ENCODE measurements around the gene FABP7. TPM values are rescaled to one million over a fixed set of nuclear protein-coding genes. Genes with fewer than 3 reads are reported as not detected.

FABP7 gene
- total RNA-seq, 2 donors from 2014 or later: not detected

DNA sequence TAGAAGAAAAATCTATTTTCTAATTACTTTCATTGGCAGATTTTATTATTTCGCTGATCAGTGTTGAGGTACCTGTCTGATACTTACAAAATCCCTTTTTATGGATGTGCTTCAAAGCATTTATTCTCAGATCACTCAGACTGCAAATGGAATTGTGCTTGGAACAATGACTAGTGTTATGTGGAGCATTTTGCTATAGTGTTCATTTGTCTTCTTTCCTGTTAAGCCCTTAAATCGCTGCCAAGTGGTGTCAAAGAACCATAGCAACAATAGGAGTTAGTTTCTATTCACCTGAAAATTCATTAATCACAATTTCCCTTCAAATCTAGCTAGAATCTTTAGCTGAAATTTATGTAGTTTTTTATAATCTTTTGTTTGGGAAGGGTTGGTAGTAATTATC, 39.4 kb downstream of the FABP7 start:
- H3K27me3 ChIP-seq (replicated peaks; ENCODE audit: insufficient read depth): no peaks in the 10 kb centered on the region
- no peaks in the 10 kb centered on the region for H3K4me1 ChIP-seq (replicated peaks)
- no peak overlapping the region for H3K27ac ChIP-seq
- no peak overlapping the region for H3K4me3 ChIP-seq
- DNase-seq (ENCODE audit: low spot score): no peak
- intact Hi-C loops (cut with DNase I): no loop called here
- H3K36me3 ChIP-seq: no peaks in the 10 kb centered on the region
- TF ChIP-seq POLR2AphosphoS5 (IDR thresholded peaks at IDR 0.05) (no peak), POLR2A (IDR thresholded peaks at IDR 0.05) (no peak)
- TF ChIP-seq, protein P1, sequence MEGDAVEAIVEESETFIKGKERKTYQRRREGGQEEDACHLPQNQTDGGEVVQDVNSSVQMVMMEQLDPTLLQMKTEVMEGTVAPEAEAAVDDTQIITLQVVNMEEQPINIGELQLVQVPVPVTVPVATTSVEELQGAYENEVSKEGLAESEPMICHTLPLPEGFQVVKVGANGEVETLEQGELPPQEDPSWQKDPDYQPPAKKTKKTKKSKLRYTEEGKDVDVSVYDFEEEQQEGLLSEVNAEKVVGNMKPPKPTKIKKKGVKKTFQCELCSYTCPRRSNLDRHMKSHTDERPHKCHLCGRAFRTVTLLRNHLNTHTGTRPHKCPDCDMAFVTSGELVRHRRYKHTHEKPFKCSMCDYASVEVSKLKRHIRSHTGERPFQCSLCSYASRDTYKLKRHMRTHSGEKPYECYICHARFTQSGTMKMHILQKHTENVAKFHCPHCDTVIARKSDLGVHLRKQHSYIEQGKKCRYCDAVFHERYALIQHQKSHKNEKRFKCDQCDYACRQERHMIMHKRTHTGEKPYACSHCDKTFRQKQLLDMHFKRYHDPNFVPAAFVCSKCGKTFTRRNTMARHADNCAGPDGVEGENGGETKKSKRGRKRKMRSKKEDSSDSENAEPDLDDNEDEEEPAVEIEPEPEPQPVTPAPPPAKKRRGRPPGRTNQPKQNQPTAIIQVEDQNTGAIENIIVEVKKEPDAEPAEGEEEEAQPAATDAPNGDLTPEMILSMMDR (IDR thresholded peaks at IDR 0.05): no peak
- H3K9me3 ChIP-seq: no peaks in the 10 kb centered on the region
- WGBS: 59% methylated on average over 2 of the region's 2 CpGs

DNA sequence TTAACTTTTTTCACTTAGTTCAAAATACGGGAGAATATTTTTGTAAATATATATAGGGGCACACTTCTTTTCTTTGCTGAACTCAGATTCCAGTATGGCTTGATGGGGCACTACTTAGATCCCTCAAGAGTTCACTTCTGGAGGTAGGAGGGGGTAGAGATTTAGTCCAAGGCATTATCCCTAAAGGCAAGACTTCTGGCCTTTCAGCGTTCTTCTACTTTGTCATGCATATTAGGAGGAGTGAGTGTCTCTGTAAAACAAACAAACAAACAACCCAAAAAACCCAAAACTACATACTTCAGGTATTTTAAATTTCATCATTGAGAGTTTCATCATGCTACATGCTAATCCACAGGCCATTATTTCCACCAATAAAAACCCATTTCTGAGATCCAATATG, 41.6 kb downstream of the FABP7 start:
- Histone ChIP-seq H3K9me3 (no peaks in the 10 kb centered on the region), H3K27ac (no peak overlapping the region), H3K4me1 (replicated peaks) (no peaks in the 10 kb centered on the region), H3K27me3 (replicated peaks; ENCODE audit: insufficient read depth) (no peaks in the 10 kb centered on the region), H3K36me3 (no peaks in the 10 kb centered on the region), H3K4me3 (no peak overlapping the region)
- no peak for TF ChIP-seq POLR2AphosphoS5 (IDR thresholded peaks at IDR 0.05)
- TF ChIP-seq, protein P1 (IDR thresholded peaks at IDR 0.05): no peak
- TF ChIP-seq POLR2A (IDR thresholded peaks at IDR 0.05): no peak
- 64% methylated on average over 2 of the region's 2 CpGs for WGBS
- no peak for DNase-seq (ENCODE audit: low spot score)
- intact Hi-C loops (cut with DNase I): no loop called here

DNA sequence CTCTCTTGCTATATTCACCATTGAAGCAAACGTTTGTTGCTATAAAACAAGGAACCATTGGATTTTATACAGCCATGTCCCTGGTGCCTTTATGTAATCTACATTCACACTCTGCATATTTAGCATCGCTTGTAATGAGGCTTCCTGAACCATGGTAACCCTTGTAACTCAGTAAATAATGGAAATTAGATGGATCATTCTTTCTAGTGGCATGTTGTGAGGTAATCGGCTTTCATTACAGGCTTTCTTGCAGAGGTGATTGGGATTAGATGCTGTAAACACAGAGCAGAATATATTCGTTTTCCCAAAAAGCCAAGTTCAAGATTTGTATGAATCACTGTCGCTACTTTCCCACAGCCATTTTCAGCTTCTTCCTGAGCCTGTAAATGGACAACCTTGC, 45.6 kb downstream of the FABP7 start:
- 67% methylated on average over 5 of the region's 5 CpGs for WGBS

DNA sequence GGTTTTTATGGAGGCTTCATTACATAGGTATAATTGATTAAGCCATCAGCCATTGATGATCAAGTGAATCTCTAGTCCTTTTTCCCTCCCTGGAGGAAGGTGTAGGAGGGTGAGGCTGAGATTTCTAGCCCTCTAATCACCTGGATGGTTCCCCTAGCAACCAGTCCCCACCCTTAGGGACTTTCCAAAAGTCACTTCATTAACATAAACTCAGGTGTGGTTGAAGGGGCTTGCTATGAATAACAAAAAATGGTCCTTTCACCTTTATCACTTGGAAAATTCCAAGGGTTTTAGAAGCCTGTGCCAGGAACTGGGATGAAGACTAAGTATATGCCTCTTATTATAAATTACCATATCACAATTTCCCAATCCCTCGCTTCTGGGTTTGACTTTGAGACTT, 49.9 kb downstream of the FABP7 start:
- Histone ChIP-seq H3K27ac (no peak overlapping the region), H3K4me3 (no peak overlapping the region), H3K4me1 (replicated peaks) (no peaks in the 10 kb centered on the region), H3K36me3 (no peaks in the 10 kb centered on the region), H3K9me3 (no peaks in the 10 kb centered on the region), H3K27me3 (replicated peaks; ENCODE audit: insufficient read depth) (no peaks in the 10 kb centered on the region)
- no peak for TF ChIP-seq POLR2AphosphoS5 (IDR thresholded peaks at IDR 0.05)
- TF ChIP-seq, protein P1 (IDR thresholded peaks at IDR 0.05): no peak
- intact Hi-C loops (cut with DNase I): no loop called here
- WGBS: 95% methylated on average over 1 of the region's 1 CpG
- no peak for DNase-seq (ENCODE audit: low spot score)

More for the DNA sequence above, 45.6 kb downstream of the FABP7 start:
- H3K27me3 ChIP-seq (replicated peaks; ENCODE audit: insufficient read depth): no peaks in the 10 kb centered on the region
- no peaks in the 10 kb centered on the region for H3K36me3 ChIP-seq
- TF ChIP-seq POLR2A (IDR thresholded peaks at IDR 0.05) (no peak), POLR2AphosphoS5 (IDR thresholded peaks at IDR 0.05) (no peak)
- TF ChIP-seq, protein P1 (IDR thresholded peaks at IDR 0.05): no peak
- intact Hi-C loops (cut with DNase I): no loop called here
- no peak for DNase-seq (ENCODE audit: low spot score)
- H3K4me3 ChIP-seq: no peak overlapping the region
- no peaks in the 10 kb centered on the region for H3K4me1 ChIP-seq (replicated peaks)
- H3K9me3 ChIP-seq: no peaks in the 10 kb centered on the region
- H3K27ac ChIP-seq: no peak overlapping the region

DNA sequence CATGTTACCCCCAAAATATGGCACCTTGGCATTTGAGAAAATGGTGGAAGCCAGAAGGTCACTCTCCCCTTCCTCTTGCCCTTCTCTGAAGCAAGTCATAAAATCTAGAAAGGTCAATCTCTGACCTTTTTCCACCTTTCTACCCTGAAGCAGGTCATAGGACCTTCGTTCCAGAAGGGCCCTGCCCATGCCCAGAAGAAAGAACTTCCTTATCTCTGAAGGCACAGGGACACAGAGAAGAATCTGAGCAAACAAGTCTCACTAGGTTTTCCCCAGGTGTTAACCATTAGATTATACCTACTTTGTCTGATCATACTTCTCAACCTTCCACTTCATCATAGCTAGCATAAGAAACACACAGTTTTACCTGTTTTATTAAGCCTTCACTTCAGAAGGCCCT, 52.0 kb downstream of the FABP7 start:
- Histone ChIP-seq H3K27me3 (replicated peaks; ENCODE audit: insufficient read depth) (no peaks in the 10 kb centered on the region), H3K4me1 (replicated peaks) (no peaks in the 10 kb centered on the region), H3K4me3 (no peak overlapping the region), H3K9me3 (no peaks in the 10 kb centered on the region), H3K27ac (no peak overlapping the region), H3K36me3 (no peaks in the 10 kb centered on the region)
- WGBS: 88% methylated on average over 1 of the region's 1 CpG
- no peak for DNase-seq (ENCODE audit: low spot score)
- intact Hi-C loops (cut with DNase I): no loop called here
- TF ChIP-seq, protein P1 (IDR thresholded peaks at IDR 0.05): no peak
- no peak for TF ChIP-seq POLR2AphosphoS5 (IDR thresholded peaks at IDR 0.05)
- no peak for TF ChIP-seq POLR2A (IDR thresholded peaks at IDR 0.05)
